Omental fat pad (tissue), 4 donors: ENCODE measurements around the gene FMN2. TPM values are rescaled to one million over a fixed set of nuclear protein-coding genes. Genes with fewer than 3 reads are reported as not detected.

Experiments used
- ATAC-seq: fragments of 150-250 bp; one replicate; pipeline ENCODE4 v1.9.1; 2016; ENCODE audit warnings: mild to moderate bottlenecking, moderate library complexity; ENCODE audit not compliant: low FRiP score
- DNase-seq: peaks from one replicate; pipeline ENCODE4 v3.0.0-alpha.2; 2019; ENCODE audit warnings: low spot score
- CTCF ChIP-seq, 3 donors: fragments of 450-650 bp; IDR thresholded peaks; one replicate each; pipeline ENCODE4 v1.5.1; 2016 to 2017; ENCODE audit warnings: antibody characterized with exemption in 3 of 3, mild to moderate bottlenecking in 3 of 3, moderate library complexity in 2 of 3
- total RNA-seq, 4 donors: library from RNA; depleted of rRNA; stranded (reverse); fragments of >200 nt; gene quantifications; one replicate each; pipeline ENCODE4 v1.1.0, GENCODE V29; 2016

FMN2 gene
- total RNA-seq, 4 donors from 2014 or later: 1.2 to 4.3 (median 2.8) TPM

GRCh38 chr1:240420766-240421165, 329.1 kb downstream of the FMN2 start:
- no peak for DNase-seq
- TF ChIP-seq CTCF (IDR thresholded peaks at IDR 0.05): no peak
- no peak for ATAC-seq

DNA sequence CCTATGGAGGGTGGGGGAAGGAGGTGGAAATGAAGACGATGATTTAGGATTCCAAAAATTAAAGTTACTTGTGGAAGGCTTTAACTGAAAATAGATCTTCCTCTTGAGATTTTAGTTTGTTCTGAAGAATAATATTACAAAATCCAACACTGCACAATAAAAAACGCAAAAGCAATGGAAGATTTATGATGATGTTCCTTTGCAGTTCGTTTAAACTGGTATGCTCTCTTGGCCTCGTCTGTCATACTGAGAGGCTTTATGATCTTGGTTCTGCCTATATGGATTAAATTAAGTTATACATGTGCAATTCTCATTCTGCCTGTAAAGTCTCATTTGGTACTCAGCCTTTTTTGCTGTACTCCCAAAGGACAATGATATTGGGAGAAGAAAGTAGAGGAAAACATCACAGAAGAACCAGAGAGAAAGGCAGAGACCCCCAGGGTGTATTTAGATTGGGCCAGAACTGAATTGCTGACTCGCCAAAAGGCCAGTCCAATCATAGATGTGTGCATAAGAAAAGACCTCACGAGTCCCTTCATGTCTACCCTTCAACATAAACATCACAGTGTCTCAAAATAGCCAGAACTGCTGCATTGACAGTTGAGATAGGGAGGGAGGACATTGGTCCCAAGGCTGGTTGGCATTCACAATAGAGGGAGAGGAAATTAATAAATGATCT, 331.7 kb downstream of the FMN2 start:
- ATAC-seq (no peak), DNase-seq (no peak)
- no peak for TF ChIP-seq CTCF (IDR thresholded peaks at IDR 0.05)

DNA sequence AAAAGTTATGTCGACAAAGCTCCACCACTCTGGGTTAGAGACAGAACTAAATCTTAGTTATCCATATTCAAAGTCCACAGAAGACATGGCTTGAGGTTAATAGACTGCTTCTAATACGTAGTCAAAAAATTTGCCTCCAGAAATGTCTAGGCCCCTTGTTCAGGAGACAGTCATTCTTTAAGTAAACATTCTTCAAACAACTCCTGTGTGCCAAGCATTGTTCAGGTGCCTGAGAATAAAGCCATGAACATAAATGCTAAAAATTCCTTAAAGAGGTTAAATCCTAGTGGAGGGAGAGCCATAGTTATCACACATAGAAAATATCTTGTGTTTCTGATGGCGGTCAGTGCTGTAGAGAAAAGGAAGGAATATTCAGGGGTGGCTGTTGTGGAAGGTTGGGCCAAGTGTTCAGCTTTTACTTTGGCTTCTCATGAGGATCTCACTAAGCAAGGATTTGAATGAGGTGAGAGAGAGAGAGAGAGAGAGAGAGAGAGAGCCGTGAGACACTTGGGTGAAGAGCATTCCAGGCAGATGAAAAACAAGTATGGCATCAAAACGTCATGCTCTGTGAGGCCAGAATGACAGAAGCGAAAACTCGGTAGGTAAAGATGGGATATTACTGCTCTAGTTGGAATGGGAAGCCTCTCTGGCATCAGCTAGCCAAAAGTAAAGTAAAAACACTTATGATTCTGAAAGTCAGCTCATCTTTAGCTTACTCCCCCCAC, 333.2 kb downstream of the FMN2 start:
- ATAC-seq (no peak), DNase-seq (no peak)
- no peak for TF ChIP-seq CTCF (IDR thresholded peaks at IDR 0.05)

- DNase-seq (no peak), ATAC-seq (no peak)
- TF ChIP-seq CTCF (IDR thresholded peaks at IDR 0.05): no peak
These were observed 334.4 kb downstream of the FMN2 start for GRCh38 chr1:240426051-240426450.

DNA sequence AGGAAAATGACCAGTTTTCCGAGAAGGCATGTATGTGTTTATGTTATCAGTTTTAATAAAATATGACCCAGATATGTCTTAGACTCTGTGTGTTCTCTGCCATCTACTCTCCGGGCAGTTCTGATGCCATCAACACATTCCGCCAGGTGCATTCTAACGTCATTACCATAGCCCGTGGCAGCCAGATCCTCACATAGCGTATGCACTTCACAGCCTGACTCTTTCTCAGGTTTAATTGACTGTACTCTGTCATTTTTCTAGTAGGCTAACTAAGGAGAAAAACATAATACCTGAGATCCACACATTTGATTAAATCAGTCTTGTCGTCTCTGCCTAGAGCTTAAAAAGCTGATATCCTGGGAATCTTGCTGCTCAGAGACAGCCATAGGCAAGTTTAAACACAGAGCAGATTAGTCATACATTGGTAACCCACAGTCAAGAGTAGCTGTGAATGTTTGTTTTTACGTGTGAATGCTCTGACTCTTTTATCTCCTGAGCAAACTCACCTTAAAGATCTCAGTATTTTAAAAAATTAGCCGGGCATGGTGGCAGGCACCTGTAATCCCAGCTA, 344.4 kb downstream of the FMN2 start:
- ATAC-seq (no peak), DNase-seq (no peak)
- TF ChIP-seq CTCF (IDR thresholded peaks at IDR 0.05): no peak

GRCh38 chr1:240441669-240442068, 350.0 kb downstream of the FMN2 start:
- no peak for TF ChIP-seq CTCF (IDR thresholded peaks at IDR 0.05)
- ATAC-seq (no peak), DNase-seq (no peak)
